GF-D8 (cell line): ENCODE data around the gene TEF.

Source experiments
- DNase-seq: peaks from one replicate; lab custom pipeline; 2025; lab: John Stamatoyannopoulos, UW

Gene TEF

DNA sequence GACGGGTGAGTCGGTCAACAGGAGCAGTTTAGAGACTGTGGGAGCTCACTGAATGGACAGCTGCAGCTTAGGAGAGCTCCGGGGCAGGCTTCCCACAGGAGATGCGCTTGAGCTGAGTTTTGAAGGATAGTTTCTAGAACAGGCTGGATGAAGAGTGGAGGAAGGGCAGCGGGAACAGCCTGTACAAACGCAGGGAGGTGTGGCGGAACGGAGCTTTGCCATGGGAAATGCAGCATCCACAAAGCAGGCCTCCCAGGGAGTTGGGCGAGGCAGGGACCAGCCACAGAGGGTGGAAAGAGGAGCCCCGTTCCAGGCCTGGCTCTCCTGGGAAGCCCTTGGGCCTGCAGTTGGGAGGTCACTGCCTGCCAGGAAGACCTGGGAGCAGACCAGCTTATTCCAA is 26.8 kb upstream of the TEF start:
- no peak for DNase-seq

DNA sequence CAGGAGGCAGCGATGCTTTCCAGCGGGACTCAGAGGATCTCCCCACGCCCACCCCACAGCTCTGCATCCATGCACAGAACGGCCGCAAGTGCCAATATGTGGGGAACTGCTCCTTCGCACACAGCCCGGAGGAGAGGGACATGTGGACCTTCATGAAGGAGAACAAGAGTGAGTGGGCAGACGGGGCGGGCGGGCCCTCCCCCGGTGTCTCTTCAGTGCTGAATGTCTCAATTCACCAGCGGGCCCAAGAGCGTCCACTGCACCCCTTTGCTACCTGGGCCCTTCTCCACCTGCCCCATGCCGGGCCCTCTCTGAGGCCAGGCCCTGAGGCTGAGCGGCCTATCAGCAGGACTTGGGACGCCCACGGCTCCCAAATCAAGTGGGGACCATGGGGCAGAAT is 25.8 kb upstream of the TEF start:
- no peak for DNase-seq

DNA sequence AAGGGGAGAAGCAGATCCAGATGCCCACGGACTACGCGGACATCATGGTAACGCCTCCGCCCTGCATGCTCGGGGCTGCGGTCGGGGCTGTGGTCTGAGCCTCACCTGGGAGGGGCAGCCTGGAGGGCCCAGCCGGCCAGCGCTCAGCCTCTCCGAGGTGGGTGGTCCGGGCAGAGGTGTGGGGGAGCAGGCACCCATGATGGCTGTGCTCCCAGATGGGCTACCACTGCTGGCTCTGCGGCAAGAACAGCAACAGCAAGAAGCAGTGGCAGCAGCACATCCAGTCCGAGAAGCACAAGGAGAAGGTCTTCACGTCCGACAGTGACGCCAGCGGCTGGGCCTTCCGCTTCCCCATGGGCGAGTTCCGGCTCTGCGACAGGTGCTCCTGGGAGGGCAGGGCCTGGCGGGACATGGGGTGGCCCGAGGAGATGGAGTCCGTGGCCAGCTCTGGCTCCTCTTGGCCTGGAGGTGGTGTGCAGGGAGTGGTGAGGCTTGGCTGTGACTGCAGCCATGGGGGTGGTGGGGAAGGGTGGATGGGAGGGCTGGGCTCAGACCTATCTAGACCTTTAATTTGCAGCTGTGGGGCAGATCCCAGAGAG is 25.2 kb upstream of the TEF start:
- DNase-seq, result no peak

DNA sequence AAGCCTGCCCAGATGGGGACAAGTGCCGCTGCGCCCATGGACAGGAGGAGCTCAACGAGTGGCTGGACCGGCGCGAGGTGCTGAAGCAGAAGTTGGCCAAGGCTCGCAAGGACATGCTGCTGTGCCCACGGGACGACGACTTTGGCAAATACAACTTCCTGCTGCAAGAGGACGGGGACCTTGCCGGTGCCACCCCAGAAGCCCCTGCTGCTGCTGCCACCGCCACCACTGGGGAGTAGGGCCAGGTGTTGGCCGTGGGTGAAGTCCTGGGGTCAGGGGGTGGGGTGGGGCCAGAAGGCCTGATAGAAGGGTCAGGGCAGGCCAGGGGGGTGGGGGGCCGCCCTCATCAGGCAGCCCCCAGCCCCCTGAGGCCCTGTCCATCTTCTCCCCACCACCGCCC is 24.6 kb upstream of the TEF start:
- no peak for DNase-seq

DNA sequence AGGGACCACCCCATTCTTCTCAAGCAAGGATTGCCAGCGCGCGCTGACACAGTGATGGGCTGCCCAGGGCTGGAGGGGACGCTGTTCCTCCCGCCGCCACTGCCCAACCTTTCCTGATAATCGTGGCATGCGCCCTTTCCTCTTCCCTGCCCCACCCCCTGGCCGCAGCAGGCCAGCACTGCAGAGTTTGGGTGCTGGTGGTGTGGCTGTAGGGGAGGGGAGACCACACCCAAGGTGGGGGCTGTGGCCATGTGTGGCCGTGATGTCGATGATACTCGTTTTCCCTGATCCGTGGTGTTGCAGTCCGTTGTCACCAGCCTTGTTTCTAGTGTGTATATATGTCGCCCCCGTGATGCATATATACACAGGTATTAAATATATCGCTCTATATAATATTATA is 22.8 kb upstream of the TEF start:
- DNase-seq, result no peak

DNA sequence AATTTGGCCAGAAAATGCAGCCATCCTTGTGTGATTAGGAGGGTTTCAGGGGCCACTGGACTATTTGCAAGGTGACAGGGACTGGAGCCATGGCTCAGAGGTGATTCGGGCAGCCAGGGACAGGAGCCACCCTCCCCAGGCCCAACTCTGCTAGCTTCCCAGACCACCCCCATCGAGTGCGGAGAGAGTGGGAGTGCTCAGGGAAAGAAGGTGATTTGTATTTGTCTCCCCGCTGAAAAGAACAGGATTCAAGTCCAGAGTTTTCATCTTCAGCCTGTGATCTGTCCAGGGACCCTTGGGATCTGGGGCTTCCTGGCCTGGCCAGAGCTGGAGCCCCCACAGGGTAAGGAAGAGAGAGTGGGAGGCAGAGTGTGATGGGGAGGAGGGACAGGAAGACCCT is 22.4 kb upstream of the TEF start:
- no peak for DNase-seq

DNA sequence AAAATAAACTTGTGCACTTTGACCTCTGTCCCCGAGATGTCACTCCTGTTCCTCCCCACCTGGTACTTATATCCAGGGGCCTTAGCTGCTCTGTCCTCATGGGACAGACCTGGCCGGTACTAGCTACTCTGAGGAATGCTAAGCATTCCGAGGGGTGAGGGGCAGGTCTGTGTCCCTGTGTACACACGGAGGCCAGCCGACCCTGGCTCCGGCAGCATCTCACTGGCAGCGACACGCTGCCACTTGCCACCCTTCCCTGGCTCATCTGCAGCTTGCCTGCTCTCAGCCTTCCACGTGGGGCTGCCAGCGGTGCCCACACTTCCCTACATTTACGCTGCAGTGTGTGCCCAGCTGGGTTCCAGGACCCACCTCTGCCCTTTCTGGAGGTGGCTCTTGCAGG is 21.6 kb upstream of the TEF start:
- no peak for DNase-seq

DNA sequence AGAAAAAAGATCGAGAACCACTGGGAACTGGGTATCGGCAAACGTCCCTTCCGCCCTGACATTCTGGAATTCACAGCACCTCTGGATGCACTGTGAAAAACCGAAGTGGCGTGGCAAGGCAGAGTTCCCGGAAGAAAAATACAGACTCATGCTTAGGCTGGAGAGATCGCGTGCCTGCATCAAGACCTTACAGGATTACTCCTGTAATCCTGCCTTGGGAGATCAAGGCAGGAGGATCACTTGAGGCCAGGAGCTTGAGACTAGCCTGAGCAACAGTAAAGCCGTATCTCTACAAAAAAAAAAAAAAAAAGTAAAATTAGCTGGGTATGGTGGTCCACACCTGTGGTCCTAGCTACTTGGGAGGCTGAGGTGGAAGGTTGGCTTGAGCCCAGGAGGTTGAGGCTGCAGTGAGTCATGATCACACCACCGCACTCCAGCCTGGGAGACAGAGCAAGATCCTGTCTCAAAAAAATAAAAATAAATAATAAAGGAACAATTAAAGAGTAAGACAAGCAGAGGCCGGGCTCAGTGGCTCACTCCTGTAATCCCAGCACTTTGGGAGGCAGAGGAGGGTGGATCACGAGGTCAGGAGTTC is 19.9 kb upstream of the TEF start:
- DNase-seq, result no peak

DNA sequence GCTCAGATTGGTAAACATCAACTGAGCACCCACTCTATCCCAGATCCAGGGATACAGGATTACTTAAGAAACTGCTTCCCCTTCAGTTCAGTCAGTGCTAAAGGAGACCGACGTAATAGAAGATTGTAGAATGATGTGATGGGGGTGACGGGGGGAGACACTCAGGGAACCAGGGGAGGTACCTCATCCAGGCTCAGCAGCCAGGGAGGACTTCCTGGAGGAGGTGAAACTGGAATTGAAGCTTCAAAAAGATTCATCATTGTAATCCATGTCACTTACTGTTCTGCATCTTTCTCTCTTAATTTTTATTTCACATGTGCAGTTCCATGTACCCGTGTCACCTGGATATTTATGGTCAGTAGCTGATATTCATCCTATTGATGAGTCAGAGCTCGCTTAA is 19.1 kb upstream of the TEF start:
- DNase-seq, result no peak

DNA sequence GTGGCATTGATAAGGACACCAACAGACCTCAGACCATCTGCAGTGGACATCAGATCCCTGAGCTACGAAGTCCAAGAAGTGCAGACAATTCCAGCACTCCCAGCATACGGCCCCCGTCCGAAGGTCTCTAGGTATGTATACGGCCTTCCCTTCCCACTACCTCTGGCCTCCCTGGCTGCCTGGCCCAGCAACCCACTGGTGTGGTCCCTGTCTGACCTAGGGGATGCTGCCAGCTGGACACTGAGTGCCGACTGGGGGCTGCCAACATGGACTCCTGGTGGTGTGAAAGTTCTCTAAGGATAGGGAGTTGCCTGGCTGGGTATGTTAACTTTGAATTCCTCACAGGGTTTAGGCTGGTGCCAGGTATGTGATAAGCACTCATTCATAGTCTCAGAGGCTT is 17.5 kb upstream of the TEF start:
- no peak for DNase-seq

DNA sequence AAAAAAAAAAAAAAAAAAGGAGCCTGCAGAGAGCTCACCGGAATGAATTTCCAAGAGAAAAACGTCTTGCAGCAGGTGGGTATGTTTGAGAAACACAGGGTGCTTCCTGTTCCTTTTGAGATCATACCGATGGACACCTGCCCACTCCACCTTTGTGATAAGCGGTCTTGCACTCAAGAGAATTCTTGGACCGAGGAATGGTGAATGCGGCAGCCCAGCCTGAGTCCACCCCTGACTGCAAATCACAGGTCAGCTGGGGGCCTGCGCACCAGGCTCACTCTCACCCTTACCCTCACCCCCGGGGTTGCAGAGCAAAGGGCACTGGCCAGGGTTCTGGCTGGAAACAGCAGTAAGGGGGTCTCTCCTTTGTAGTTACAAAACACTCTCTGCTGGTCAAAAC is 16.8 kb upstream of the TEF start:
- DNase-seq, result no peak

DNA sequence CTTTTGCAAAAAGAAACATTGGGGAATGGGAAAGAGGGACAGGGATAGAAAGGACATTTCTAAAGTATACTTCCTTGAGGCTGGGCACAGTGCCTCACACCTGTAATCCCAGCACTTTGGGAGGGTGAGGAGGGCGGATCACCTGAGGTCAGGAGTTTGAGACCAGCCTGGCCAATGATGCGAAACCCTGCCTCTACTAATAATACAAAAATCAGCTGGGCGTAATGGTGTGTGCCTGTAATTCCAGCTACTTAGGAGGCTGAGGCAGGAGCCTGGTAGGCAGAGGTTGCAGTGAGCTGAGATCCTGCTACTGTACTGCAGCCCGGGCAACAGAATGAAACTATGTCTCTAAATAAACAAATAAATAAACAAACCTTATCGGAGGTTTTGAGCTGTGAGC is 16.3 kb upstream of the TEF start:
- no peak for DNase-seq

DNA sequence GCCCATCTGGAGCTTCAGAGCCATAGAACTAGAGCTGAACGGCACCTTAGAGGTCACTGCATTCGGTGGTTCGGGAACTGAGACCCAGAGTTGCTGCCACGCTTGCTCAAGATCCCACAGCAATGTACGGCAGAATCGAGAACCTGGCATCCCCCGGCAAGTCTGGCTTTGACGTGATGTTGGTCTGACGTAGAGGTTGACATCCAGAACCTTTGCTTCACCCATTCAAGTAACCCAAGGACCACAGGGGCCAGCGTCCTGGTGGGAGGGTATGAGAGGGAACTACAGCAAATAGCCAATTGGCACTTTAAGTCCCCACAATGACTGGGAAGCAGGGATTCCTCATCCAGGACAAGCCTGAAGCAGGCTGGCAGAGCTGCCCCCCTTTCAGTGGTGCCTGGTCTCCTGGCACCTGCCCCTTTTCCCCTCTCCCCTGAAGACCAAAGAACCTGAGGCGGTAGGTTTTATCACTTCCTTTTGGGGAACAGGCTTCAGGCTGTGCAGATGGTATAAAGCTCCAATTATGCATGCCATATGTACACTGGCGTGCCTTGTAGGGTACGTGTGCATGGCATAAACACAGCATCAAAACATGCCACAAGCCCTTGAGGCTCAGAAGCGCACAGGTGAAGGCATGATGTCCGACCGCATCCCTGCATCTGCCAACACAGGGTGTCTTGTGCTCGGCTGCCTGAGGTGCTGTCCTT is 15.3 kb upstream of the TEF start:
- no peak for DNase-seq

DNA sequence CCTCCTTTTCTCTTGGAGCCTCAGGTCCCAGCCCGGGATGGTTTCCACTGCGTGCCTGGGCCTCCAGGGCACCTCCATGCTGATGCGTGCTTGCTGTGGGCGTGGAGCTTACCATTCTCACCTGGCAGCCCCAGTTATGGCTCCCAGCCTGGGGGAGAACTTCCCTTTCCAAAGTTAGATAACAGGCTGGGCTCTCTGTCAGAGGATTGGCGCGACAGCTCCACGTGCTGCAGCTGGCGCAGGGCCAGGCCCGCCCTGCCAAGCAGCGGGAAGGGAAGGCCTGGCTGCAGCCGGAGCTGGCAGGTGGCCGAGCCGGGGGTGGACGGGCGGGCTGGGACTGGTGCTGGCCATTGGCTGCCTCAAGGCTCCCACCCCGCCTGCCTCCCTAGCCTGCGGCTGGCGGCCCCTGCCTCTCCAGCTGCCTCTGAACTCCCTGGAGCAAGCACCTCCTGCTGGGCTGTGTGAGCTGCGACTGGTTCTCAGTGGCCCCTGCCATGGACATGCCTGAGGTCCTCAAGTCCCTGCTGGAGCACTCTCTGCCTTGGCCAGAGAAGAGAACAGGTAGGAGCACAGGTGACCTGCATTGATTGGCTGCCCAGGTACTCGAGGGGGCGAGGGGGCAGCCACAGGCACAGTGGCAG is 14.6 kb upstream of the TEF start:
- DNase-seq, result peak; percentile 74

DNA sequence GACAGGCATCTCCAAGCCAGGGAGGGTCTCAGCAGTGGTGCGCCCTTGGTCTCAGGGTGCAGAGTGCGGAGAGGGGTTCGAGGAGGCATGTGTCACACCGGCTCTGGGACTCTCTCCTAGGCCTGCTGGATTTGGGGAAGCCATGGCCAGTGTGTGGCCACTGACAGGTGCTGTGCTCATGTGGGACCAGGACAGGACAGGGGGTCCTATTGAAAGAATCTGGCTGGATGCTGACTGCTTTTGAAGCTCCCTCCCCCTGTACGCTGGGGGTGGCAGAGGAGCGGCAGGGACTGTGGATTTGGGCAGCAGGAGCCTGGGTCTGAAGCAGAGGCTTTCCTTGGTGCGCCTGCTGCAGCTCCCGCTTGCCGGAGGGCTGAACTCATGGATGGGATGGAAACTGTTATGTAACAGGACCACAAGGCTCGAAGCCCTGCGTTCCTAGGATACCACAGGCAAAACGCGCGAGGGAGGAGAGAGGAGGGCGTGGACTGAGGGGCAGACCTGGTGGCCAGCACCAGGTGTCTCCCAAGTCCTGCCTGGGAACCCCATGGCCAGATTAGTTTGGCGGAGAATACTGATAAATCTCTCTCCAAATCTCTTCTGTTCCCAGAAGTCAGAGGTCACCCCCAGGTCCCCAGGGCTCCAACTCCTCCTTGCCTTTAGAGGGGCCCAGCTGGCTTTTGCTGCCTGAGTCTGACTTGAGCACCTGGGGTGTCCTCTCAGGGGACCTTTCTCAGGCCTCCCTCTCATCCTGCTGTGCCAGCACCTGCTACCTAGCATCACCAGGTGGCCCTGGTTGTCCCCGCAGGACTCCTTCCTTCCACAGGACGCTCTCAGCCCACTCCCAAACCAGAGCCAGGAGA is 13.8 kb upstream of the TEF start:
- peak; percentile 8 for DNase-seq

DNA sequence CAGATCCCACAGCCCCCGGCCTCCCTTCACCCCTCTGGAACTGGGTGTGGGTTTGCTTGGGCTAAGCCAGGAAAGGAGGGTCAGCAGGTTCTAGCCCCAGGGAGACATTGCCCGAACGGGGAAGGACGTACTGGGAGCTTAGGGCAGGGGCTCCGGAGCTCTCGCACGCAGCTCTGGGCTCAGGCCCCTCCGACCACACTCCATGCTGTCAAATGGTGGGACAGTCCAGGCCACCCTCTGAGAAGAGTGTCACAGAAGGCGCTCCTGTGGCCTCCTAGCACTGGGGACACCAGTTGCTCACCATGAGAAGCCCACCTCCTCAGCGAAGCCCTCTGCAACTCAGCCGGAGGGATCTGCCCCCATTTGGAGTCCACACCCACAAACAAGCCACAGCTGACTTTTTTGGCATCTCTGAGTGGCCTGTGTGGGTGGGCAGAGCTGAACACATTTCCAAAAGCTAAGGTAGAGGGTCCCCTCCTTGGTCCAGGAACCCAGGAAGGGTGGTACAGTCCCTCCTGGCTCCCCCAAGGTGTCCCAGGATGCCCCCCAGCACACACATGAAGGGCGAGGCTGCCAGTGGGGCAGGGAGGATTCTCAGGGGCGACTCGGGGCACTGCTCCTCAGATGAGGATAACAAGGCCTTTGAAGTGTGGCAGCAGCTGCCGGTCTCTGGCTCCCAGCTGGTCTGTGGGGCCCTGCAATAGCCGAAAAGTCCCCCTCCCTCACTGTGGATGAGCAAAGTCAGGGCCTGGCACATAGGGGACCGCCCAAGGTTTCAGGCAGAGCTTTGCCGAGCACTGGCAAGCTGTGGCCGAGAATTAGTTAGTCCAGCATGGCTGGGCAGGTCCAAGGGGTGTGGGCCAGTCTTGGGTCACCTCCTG is 13.0 kb upstream of the TEF start:
- DNase-seq, result no peak

DNA sequence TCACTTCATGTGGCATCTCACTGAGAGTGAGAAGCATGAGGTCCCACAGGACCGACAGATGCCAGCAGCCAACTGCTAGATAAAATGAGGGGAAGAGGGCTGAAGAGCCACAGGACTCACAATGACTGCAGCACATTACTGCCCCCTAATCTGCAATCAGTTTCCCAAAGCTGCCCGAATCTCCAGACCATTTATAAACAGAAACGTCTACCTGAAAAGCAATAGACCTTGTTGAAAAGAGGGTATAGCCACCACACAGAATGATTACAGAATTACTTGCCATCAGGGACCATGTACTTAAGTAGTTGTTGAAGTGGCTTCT is 12.4 kb upstream of the TEF start:
- no peak for DNase-seq

DNA sequence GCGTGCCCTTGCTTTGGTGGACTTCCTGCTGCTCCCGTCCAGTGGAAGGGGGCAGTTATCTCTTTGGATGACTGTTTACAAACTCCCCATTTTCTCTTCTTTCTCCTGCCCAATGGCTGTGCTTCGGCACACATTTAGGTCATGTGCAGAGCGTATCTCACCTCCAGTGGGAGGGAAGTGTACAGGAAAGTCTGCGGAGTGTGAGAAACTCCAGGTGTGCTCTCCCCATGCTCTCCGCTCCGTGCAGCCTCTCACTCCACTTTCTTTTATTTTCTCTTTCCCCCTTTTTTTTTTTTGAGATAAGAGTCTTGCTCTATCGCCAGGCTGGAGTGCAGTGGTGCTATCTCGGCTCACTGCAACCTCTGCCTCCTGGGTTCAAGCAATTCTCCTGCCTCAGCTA is 11.9 kb upstream of the TEF start:
- no peak for DNase-seq

DNA sequence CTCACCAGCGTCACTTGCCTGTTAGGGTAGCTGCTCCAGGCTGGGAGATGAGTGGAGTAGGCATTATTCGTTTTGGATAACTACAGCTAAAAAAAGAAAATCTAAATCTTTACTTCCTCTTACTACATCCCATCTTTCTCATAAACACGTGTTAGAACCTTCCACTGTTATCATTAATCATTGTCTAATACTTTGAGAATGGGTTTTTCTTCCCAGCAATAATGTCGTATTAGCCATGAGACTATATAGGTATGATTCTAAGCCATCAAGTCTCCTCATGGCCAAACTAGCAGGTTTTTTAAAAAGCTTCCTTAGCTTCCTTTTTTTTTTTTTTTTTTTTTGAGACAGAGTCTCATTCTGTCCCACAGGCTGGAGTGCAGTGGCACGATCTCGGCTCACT is 3.9 kb upstream of the TEF start:
- peak; percentile 9 for DNase-seq

DNA sequence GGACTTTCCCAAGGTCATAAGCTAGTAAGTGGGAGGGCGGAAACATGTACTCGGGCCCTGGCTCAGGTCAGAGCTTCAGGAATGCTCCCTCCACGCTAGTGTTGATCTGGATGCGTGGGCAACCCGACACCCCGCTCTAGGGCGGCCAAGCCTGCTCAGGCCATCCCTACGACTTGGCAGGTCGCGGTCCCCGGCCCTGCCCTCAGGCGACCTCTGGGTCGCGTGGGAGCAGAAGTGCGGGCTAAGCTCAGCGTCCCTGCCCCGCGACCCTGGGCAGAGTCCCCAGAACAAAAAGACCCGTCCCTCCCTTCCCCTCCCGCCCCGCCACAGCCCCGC is 781 bp upstream of the TEF start:
- DNase-seq, result no peak

DNA sequence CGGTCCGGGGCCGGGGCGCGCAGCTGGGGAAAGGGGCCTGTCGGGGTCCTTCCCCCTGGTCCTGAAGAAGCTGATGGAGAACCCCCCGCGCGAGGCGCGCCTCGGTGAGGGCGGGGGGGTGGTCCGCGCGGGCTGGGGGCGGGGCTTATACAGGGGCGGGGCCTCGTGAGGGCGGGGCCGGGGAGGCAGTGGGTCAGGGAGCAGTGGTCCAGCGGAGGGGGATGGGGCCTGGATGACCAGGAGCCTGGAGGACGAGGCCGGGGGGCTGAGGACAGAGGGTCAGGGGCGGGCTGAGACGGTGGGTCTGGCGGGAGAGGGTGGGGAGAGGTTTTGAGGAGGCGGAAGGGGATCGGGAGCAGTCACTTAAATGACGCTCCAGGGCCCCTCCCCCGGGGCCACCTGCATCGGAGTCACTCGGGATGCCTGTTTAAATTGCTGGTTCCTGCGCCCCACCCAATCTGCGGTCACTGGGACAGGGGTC is 396 bp downstream of the TEF start:
- DNase-seq, result no peak

DNA sequence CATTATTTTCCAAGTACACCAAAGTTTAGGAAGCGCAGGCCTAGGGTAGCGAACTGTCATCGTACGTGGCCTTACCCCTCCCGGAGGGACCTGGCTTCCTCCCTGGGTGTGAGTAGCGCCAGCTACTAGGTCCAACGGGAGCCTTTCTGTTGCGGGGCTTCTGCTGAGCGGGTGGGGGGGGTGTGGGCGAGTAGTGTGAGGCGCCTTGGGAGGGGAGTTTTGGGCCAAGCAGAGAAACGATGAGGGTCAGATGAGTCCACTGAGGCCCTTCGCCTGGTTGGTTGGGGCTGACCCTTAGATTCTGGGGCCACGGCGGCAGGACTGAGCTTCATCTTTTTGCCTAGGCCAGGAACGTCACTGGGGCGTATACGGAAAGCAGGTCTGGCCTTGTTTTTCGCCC is 868 bp downstream of the TEF start:
- DNase-seq, result no peak
